Endometrium (tissue), 2 donors: ENCODE data around the gene CFAP20DC.
"Not testable (repeated sequence)": the region's sequence is repeated elsewhere in the genome, so short reads cannot be mapped to it uniquely, and the experiment has no call there.

Experiments used
- FAIRE-seq: peaks from 2 replicates; lab custom pipeline; 2012; peaks lifted over from hg19 to GRCh38; lab: Jason Lieb, UNC
- donor health status: control.
- donor health status: control.

Gene CFAP20DC

GRCh38 chr3:58731673-58732072, 318.2 kb downstream of the CFAP20DC start:
- FAIRE-seq, result no peak

- no peak for FAIRE-seq
Measured at GRCh38 chr3:58728723-58729122, 321.1 kb downstream of the CFAP20DC start.

- FAIRE-seq, result no peak
Measured at GRCh38 chr3:58725326-58725853, 324.4 kb downstream of the CFAP20DC start.

DNA sequence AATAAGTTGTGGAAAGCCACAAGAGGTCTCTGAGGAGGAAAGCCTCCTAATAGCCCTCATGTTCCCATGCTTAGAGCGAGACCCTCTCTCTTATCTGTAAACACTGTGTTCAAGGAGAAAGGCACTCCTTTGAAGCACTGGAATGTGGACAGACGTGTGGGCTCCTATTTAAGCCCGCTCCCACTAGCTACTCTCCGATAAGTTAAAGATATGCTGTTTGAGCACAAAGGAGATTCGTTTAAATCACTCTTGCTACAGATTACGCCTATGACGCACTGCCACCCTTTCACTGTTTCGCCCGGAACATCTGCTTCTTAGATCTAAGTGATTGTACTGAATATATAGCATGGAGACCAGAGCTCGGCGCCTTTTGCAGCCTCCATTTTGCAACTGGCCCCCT, 325.5 kb downstream of the CFAP20DC start:
- no peak for FAIRE-seq

- FAIRE-seq, result no peak
Measured at GRCh38 chr3:58723173-58723572, 326.7 kb downstream of the CFAP20DC start.

DNA sequence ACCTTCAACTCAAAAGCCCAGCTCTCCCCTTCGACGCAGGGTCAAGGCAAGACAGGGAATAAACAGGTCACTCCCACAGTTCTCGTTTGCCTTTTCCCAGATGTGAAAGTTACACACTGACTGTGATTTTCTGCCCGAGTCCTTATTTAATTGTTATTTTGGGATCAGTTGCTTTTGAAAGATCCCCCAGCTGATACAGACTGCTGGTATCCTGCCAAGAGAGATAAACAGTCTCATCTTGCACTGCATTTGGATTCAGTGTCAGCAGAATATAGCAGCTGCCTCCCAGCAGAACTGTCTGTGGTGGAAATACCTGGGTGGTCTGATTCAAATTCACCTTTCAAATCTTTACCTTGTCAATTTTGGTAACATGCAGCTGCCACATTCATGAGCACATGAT, 327.3 kb downstream of the CFAP20DC start:
- peak; percentile 85 for FAIRE-seq

GRCh38 chr3:58720526-58720925, 329.3 kb downstream of the CFAP20DC start:
- FAIRE-seq, result no peak

DNA sequence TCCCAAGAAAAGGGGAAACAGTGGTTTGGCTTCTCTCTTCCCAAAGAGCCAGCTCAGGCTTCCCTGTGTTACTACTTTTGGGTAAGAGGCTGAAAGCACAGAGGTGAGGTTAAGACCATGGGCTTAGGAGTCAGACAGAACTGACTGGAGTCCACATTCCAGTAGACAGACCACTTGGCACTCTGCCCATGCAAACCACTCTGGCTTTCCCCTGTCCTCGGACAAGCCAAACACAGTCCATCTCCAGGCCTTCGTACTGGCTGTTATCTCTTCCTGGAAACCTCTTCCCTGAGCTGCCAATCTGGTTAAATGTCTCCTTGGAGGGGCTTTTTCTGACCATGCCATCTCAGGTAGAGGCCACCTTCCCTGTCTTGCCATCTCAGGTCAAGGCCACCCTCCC, 330.1 kb downstream of the CFAP20DC start:
- FAIRE-seq, result no peak

DNA sequence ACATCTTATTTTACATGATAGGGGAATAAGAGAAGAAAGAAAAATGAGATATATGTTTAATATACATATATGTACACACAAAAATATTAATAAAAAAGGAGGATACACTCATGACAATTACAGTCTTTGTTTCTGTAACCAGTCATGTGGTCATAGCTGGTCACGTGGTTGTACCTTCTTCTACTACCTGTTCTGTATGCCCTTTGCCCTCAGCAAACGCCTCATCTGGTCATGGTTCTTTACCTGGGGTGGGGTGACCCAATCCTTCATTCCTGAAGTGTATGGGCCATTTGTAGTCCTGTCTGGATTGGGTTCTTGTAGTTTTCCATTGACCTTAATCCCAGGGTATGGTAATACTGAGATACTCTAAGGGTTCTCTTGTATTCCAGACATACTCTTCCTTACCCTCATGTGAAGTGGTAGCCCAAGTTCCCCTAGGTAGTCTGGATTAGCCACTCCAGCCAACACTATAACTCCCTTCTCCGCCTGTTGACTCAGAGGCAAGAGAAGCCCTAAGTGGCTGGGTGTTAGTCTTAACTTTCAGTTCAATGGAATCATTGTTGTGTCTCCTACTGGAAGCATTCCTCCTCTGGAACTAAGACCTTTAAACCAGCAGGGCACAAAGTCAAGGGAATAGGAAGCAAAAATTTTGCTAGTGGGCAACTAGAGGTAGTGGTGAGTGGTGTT, 336.0 kb downstream of the CFAP20DC start:
- no peak for FAIRE-seq

GRCh38 chr3:58711871-58712270, 338.0 kb downstream of the CFAP20DC start:
- FAIRE-seq, result no peak

DNA sequence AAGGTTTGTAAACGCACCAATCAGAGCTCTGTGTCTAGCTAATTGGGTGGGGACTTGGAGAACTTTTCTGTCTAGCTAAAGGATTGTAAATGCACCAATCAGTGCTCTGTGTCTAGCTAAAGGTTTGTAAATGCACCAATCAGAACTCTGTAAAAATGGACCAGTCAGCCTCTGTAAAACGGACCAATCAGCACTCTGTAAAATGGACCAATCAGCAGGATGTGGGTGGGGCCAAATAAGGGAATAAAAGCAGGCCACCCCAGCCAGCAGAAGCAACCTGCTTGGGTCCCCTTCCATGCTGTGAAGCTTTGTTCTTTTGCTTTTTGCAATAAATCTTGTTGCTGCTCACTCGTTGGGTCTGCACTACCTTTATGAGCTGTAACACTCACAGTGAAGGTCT, 340.8 kb downstream of the CFAP20DC start:
- FAIRE-seq, result not testable (repeated sequence)

DNA sequence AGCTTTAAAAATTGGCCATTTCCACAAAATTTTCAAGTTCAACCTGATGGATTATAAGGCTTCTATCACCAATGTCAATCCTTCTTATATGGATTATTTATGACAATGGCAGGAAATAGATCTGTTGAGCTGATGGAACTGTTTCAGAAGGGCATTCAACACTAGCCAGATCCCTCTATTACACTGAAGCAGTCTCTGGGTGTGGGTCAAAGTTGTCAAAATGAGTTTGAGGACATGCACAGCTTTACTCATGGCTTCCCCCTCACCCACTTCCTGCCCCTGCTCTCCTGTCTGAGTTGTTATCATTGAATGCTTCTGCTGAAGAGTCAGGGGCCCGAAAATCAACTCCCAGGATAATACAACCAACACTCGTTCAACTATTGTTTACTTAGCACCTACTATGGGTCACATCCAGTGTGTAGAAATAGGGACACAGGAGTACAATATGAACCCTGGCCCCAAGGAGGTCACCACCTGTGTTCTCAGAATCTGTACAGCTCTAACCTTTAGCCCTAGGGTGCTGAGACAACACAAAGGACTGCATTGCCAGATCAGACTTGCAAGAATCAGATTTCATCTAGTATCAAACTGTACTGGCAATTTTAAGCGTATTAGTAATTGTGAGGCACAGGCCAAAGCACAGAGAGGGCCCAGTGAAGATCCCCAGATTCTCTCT, 341.6 kb downstream of the CFAP20DC start:
- FAIRE-seq, result no peak

GRCh38 chr3:58707390-58707930, 342.4 kb downstream of the CFAP20DC start:
- no peak for FAIRE-seq

DNA sequence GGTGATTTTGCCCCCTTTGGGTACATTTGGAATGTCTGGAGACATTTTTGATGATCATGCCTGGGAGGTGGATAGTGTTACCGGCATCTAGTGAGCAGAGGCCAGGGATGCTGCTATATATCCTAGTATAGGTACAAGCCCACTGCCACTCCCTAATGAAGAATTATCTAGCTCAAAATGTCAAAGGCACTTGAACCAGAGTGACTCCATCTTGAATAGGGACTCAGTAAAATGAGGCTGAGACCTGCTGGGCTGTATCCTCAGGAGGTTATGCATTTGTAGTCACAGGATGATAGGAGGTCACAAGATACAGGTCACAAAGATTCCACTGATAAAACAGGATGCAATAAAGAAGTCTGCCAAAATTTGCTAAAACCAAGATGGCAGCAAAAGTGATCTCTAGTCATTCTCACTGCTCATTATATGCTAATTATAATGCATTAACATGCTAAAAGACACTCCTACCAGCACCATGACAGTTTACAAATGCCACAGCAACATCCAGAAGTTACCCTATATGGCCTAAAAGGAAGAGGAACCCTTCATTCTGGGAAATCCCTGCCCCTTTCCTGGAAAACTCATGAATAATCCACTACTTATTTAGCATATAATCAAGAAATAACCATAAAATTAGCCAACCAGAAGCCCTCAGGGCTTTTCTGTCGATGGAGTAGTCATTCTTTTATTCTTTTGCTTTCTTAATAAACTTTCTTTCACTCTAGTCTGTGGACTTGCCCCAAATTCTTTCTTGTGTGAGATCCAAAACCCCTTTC, 343.2 kb downstream of the CFAP20DC start:
- FAIRE-seq, result no peak

DNA sequence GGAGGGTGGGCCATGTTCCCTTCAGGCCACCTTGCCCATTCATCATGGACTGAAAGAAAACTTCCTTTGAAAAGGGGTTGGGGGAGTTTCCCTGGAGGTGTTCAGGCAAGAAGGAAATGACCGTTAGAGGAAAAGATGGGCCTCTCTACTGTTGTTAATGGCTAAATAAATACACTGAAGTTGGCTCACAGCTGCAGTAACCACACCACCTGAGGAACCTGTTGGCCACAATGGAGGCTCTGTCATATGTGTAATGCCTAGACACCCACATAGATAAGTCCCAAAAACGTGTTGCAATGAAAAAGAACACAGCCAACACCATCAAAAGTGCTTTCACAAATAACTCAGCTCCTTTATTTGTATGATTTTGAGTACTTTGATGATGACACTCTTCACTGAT, 345.1 kb downstream of the CFAP20DC start:
- no peak for FAIRE-seq

DNA sequence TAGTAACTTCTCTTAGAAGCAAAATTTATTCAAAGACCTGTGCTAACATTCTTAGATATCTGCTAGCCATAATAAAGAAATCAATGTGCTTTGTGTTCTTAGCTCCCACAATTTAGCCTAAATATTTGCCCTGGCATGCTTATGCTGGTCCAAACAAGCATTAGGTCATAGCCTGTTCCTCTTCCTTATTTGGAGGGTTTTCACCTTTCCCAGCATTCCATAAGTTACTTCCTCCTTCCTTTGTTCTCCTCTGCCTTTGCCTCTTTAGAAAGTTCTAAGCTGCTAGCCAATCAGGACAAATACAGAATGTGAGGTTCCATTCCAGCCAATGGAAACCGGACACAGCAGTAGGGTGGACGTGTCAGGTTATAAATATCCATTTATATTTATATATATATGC, 345.5 kb downstream of the CFAP20DC start:
- FAIRE-seq, result not testable (repeated sequence)

GRCh38 chr3:58698246-58698645, 351.6 kb downstream of the CFAP20DC start:
- FAIRE-seq, result no peak

- no peak for FAIRE-seq
Measured at GRCh38 chr3:58697561-58697960, 352.3 kb downstream of the CFAP20DC start.

DNA sequence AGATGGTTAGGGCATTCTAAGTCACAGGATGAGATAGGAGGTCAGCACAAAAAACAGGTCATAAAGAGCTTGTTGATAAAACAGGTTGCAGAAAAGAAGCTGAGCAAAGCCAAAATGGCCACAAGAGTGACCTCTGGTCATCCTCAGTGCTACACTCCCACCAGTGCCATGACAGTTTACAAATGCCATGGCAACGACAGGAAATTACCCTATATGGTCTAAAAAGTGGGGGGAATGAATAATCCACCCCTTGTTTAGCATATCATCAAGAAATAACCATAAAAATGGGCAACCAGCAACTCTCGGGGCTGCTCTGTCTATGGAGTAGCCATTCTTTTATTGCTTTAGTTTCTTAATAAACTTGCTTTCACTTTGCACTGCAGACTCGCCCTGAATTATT, 353.0 kb downstream of the CFAP20DC start:
- not testable (repeated sequence) for FAIRE-seq

DNA sequence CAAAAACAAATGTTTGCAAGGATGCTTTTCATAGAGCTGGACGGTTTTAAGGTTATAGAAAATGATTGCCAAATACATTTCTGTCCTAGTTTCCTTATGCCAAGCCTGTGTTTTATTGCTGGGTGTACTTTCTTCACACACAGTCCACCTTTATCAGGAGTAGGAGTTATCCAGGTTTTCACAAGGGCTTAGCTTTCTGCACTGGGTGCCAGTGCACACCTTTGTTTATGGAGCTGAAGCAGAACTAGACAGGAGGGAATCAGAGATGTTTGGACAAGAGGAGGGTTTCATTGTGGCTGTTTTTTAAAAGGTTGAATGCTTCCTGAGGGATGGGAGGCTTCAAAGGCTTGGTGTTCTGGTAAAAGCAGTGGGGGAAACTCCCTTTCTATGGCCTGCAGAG, 353.7 kb downstream of the CFAP20DC start:
- no peak for FAIRE-seq

DNA sequence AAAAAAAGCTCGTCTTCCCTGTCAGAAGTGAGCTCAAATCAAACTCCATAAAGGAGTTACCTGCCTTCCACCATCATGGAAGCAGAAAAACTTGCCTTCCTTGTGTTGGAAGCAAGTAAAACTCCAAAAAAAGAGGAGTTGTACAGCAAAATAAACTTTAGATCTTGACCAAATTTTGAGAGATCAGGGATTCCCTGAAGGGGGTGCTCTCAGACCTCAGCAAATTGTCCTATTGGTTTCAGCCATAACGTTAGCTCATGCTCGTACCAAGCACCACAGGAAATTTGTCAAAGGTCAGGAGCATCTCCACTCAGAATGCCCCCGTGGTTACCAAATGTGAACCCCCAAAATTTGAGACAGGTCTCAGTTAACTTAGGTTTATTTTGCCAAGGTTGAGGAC, 354.5 kb downstream of the CFAP20DC start:
- not testable (repeated sequence) for FAIRE-seq
